ENCODE measurements around the gene C9orf78. TPM values are rescaled to one million over a fixed set of nuclear protein-coding genes. Genes with fewer than 3 reads are reported as not detected.

The C9orf78 gene
- total and polyA plus RNA-seq, 2 donors: 76.8 to 95.0 TPM

DNA sequence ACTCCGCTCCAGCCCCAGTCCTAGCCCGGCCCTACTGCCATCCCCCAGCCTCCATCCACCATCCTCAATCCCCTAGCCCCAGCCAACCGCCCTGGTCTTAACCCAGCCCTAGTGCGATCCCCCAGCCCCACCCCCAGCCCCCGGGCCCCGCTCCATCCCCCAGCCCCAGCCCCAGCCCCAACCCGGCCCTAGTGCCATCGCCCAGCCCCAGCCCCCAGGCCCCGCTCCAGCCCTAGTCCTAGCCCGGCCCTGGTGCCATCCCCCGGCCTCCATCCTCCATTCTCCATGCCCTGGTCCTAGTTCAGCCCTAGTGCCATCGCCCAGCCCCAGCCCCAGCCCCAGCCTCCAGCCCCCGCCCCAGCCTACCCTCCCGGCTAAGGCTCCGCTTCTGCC lies 11.5 kb downstream of the C9orf78 start:
- H3K4me1 ChIP-seq (ENCODE audit: control insufficient read depth in 2 of 2, insufficient read depth in 2 of 2, low read length in 2 of 2): peaks cover 7 to 11% of the 10 kb centered on the region in 2 donors
- H3K36me3 ChIP-seq (ENCODE audit: control insufficient read depth in 2 of 2, insufficient read depth in 2 of 2, low read length in 1 of 2): peaks cover 47 to 55% of the 10 kb centered on the region in 2 donors
- H3K27me3 ChIP-seq (ENCODE audit: control insufficient read depth in 2 of 2, insufficient read depth in 1 of 2, low read length in 1 of 2): no peaks in the 10 kb centered on the region
- H3K4me3 ChIP-seq (ENCODE audit: low read length in 2 of 2): peak overlapping the region; percentile 66 to 96
- H3K9me3 ChIP-seq (ENCODE audit: control insufficient read depth in 2 of 2, insufficient read depth in 1 of 2, low read length in 1 of 2): no peaks in the 10 kb centered on the region
- DNase-seq (ENCODE audit: low read depth in 6 of 9, low spot score in 9 of 9): no peak
- 1% methylated on average over 15 of the region's 15 CpGs for whole genome bisulfite sequencing
- peak overlapping the region; percentile 51 to 80 for H3K27ac ChIP-seq (ENCODE audit: low read depth in 1 of 2, low read length in 1 of 2)

DNA sequence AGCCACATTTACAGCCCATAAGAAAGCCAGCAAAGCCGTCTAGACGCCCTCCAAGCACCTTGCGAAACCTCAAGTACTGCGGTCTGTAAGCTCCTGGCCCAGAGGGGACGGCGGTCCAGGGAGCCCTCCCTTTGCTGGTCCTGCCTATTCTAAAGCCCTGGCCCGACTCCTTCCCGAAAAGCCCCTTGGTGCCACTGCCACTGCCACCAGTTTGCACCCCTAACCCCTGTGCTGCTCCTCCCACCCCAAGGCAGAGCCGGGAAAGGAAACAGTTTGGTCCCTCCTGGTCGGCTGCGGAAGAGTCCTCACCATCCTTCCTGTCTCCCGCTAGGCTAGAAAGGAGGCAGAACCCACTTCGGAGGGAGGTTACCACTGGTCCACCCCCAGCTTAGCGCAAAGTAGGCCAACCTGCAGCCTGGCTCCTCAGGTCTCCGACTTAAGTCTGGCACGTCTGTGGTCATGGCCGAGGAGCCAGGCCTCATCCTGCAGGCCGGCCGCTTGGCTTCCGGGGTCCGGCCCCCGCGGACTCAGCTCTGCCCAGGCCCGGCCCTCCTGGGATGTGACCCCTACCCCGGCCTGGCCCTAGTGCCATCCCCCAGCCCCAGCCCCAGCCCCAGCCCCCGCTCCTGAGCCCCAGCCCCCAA lies 12.1 kb downstream of the C9orf78 start:
- Histone ChIP-seq H3K4me3 (ENCODE audit: low read length in 2 of 2) (peak overlapping the region; percentile 66 to 96), H3K9me3 (ENCODE audit: control insufficient read depth in 2 of 2, insufficient read depth in 1 of 2, low read length in 1 of 2) (no peaks in the 10 kb centered on the region), H3K36me3 (ENCODE audit: control insufficient read depth in 2 of 2, insufficient read depth in 2 of 2, low read length in 1 of 2) (peaks cover 47 to 56% of the 10 kb centered on the region in 2 donors), H3K4me1 (ENCODE audit: control insufficient read depth in 2 of 2, insufficient read depth in 2 of 2, low read length in 2 of 2) (peaks cover 7 to 11% of the 10 kb centered on the region in 2 donors), H3K27ac (ENCODE audit: low read depth in 1 of 2, low read length in 1 of 2) (peak overlapping the region in 1 of 2 donors; percentile 33), H3K27me3 (ENCODE audit: control insufficient read depth in 2 of 2, insufficient read depth in 1 of 2, low read length in 1 of 2) (no peaks in the 10 kb centered on the region)
- 25% methylated on average over 26 of the region's 26 CpGs for WGBS
- DNase-seq (ENCODE audit: low read depth in 6 of 9, low spot score in 9 of 9): peak in 2 of 9 donors; percentile 14 to 35

DNA sequence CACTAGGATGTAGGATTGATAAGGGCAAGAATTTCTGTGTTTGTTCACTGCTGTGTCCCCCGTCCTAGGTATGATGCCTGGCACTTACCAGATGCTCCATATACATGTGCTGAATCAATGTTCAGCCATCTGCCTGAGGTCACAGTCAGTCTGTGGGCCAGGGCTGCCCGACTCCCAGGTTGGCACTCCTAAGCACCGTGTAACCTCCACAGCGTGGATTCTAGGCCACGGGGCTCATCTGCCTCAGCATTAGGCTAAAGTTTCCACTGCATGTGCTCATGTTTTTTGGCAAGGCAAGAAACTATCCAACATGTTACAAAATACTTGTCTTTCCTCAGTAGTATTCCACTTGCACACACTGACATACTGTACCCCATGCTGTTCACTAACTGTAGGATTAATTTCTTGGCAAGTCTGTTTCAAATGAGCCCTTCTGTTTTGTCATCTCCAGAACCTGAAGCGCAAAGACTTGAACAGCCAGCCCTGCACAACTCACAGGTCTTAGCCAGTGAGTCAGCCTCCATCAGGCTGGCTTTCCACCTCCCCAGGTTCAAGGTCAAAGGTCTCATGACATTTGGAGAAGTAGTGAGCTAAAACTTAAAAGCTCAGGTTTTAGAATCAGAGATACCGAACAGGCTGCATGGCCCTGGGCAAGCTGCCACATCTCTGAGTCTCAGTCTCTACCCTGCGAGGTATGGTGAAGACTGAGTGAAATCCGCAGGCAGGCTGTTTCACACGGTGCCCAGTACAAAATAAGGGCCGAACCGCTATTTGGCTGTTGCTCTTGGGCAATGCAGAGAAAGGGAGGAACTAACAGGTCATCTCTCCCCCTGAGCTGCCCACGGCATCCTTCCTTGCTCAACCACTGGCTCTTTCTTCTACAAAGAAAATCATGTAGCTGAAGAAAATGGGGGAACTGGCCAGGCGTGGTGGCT lies 18.3 kb downstream of the C9orf78 start:
- Histone ChIP-seq H3K4me1 (ENCODE audit: control insufficient read depth in 2 of 2, insufficient read depth in 2 of 2, low read length in 2 of 2) (no peaks in the 10 kb centered on the region), H3K36me3 (ENCODE audit: control insufficient read depth in 2 of 2, insufficient read depth in 2 of 2, low read length in 1 of 2) (peaks cover 88 to 90% of the 10 kb centered on the region in 2 donors), H3K4me3 (ENCODE audit: low read length in 2 of 2) (no peak overlapping the region), H3K9me3 (ENCODE audit: control insufficient read depth in 2 of 2, insufficient read depth in 1 of 2, low read length in 1 of 2) (no peaks in the 10 kb centered on the region), H3K27me3 (ENCODE audit: control insufficient read depth in 2 of 2, insufficient read depth in 1 of 2, low read length in 1 of 2) (no peaks in the 10 kb centered on the region), H3K27ac (ENCODE audit: low read depth in 1 of 2, low read length in 1 of 2) (no peak overlapping the region)
- WGBS: 97% methylated on average over 14 of the region's 14 CpGs
- DNase-seq (ENCODE audit: low read depth in 6 of 9, low spot score in 9 of 9): no peak

DNA sequence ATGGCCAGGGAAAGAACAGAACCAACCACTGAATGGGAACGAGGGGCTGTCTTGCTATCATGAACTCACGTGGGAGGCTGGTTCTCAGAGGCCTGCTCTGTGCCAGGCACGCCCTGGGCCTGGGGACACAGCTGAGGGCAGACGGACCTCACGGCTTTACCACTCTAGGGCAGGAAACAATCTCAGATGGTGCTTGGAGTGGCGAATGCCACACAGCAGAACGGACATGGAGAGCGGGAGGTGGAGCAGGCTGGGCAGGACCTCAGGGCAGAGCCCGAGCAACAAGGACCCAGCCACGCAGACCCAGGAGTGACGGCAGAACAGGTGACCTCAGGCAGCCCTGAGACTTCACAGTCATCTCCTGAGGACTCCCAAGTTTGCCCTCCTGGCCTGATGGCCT lies 19.8 kb downstream of the C9orf78 start:
- H3K4me3 ChIP-seq (ENCODE audit: low read length in 2 of 2): no peak overlapping the region
- H3K27ac ChIP-seq (ENCODE audit: low read depth in 1 of 2, low read length in 1 of 2): no peak overlapping the region
- peaks cover 84 to 88% of the 10 kb centered on the region in 2 donors for H3K36me3 ChIP-seq (ENCODE audit: control insufficient read depth in 2 of 2, insufficient read depth in 2 of 2, low read length in 1 of 2)
- no peak for DNase-seq (ENCODE audit: low read depth in 6 of 9, low spot score in 9 of 9)
- 96% methylated on average over 11 of the region's 11 CpGs for WGBS
- no peaks in the 10 kb centered on the region for H3K27me3 ChIP-seq (ENCODE audit: control insufficient read depth in 2 of 2, insufficient read depth in 1 of 2, low read length in 1 of 2)
- no peaks in the 10 kb centered on the region for H3K4me1 ChIP-seq (ENCODE audit: control insufficient read depth in 2 of 2, insufficient read depth in 2 of 2, low read length in 2 of 2)
- H3K9me3 ChIP-seq (ENCODE audit: control insufficient read depth in 2 of 2, insufficient read depth in 1 of 2, low read length in 1 of 2): no peaks in the 10 kb centered on the region

DNA sequence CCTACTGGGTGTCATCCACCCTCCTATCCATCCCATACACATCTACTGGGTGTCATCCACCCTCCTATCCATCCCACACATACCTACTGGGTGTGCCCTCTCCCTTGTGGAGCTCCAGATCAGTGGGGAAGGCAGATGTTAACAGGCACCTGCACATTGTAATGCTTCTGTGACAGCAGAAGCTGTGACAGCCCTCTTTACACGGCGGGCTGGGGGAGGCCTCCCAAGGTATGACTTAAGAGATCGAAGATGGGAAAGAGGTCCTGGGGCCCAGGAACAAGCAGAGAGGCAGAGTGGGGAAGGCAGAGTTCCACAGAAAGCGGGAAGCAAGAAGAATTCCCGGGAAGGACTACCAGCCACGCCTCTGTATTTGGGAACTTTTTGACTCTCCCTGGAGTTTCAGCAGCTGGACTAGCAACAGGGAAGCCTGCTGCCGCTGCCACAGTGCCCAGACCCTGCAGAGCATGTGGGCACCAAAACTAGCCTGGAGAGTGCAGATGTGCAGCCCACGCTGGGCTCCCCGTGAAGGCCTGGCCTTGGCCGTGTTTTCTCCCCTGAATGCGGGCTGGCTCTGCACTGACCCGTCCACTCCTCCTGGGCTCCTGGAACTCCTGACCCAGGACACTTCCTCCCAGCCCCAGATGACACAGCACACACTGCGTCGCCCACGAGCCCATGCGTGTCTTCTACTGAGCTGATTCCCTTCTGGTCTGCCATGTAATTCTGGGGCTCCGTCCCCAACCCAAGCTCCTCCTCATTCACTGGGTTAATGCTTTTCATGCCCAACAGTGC lies 20.4 kb downstream of the C9orf78 start:
- H3K4me1 ChIP-seq (ENCODE audit: control insufficient read depth in 2 of 2, insufficient read depth in 2 of 2, low read length in 2 of 2): no peaks in the 10 kb centered on the region
- H3K27ac ChIP-seq (ENCODE audit: low read depth in 1 of 2, low read length in 1 of 2): no peak overlapping the region
- H3K4me3 ChIP-seq (ENCODE audit: low read length in 2 of 2): no peak overlapping the region
- H3K27me3 ChIP-seq (ENCODE audit: control insufficient read depth in 2 of 2, insufficient read depth in 1 of 2, low read length in 1 of 2): no peaks in the 10 kb centered on the region
- H3K9me3 ChIP-seq (ENCODE audit: control insufficient read depth in 2 of 2, insufficient read depth in 1 of 2, low read length in 1 of 2): no peaks in the 10 kb centered on the region
- H3K36me3 ChIP-seq (ENCODE audit: control insufficient read depth in 2 of 2, insufficient read depth in 2 of 2, low read length in 1 of 2): peaks cover 87 to 91% of the 10 kb centered on the region in 2 donors
- DNase-seq (ENCODE audit: low read depth in 6 of 9, low spot score in 9 of 9): no peak
- 97% methylated on average over 17 of the region's 17 CpGs for WGBS

DNA sequence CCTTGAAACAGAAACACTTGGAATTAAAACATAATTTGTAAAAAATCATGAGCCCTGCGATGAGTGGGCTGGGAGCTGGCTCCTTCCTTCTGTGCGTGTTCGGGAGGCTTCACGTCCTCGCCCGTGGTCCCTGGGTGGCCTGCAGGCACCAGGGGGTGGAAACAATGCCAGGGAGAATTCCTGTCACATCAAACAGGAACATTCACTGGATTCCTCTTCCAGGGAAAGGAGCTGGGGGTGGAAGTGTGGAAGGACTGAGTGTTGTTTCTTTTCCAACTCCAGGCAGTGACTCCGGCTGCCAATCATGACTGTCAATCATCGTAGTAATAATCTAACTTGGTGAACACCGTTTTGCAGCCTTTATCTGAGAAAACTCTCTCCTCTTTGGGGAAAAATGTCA lies 21.4 kb downstream of the C9orf78 start:
- Histone ChIP-seq H3K27ac (ENCODE audit: low read depth in 1 of 2, low read length in 1 of 2) (no peak overlapping the region), H3K4me1 (ENCODE audit: control insufficient read depth in 2 of 2, insufficient read depth in 2 of 2, low read length in 2 of 2) (no peaks in the 10 kb centered on the region), H3K9me3 (ENCODE audit: control insufficient read depth in 2 of 2, insufficient read depth in 1 of 2, low read length in 1 of 2) (no peaks in the 10 kb centered on the region), H3K4me3 (ENCODE audit: low read length in 2 of 2) (no peak overlapping the region), H3K36me3 (ENCODE audit: control insufficient read depth in 2 of 2, insufficient read depth in 2 of 2, low read length in 1 of 2) (peaks cover 88 to 93% of the 10 kb centered on the region in 2 donors), H3K27me3 (ENCODE audit: control insufficient read depth in 2 of 2, insufficient read depth in 1 of 2, low read length in 1 of 2) (no peaks in the 10 kb centered on the region)
- WGBS: 97% methylated on average over 9 of the region's 9 CpGs
- no peak for DNase-seq (ENCODE audit: low read depth in 6 of 9, low spot score in 9 of 9)

DNA sequence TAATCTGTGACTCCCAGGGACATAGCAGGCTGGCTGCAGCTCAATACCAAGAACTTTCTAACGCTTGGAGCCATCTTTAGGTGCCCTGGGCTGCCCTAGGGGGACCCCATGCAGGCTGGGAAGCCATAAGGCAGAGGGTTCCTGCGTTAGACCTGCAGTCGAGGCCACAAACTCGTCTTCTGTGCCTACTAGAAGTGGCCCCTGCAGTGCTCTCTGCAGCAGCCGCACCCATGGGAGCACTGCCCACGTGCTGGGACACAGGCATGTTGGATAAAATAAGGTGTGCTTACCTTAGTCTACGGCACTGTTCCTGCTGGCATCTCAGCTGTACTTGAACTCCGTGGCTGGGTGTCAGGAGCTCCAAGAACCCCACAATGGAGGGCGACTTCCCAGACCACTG lies 22.7 kb downstream of the C9orf78 start:
- no peak overlapping the region for H3K4me3 ChIP-seq (ENCODE audit: low read length in 2 of 2)
- WGBS: 97% methylated on average over 9 of the region's 9 CpGs
- H3K9me3 ChIP-seq (ENCODE audit: control insufficient read depth in 2 of 2, insufficient read depth in 1 of 2, low read length in 1 of 2): no peaks in the 10 kb centered on the region
- no peaks in the 10 kb centered on the region for H3K27me3 ChIP-seq (ENCODE audit: control insufficient read depth in 2 of 2, insufficient read depth in 1 of 2, low read length in 1 of 2)
- no peak overlapping the region for H3K27ac ChIP-seq (ENCODE audit: low read depth in 1 of 2, low read length in 1 of 2)
- H3K4me1 ChIP-seq (ENCODE audit: control insufficient read depth in 2 of 2, insufficient read depth in 2 of 2, low read length in 2 of 2): no peaks in the 10 kb centered on the region
- DNase-seq (ENCODE audit: low read depth in 6 of 9, low spot score in 9 of 9): no peak
- H3K36me3 ChIP-seq (ENCODE audit: control insufficient read depth in 2 of 2, insufficient read depth in 2 of 2, low read length in 1 of 2): peaks cover 78 to 84% of the 10 kb centered on the region in 2 donors

DNA sequence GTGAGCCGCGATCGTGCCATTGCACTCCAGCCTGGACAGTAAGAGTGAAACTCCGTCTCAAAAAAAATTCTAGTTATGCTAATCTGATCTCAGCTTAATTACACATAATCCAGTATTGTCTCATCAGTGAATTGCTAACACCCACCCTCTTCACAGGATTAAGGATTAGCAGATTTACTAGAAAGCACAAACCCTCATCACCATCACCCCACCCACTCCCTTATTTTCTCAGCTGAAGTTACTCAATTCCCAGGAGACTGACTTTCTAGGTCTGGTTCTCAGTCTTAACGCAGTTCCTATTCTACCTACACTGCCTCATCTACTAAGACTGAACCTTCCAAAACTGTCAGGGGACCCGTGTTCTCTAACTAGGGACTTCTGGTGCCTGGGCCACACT lies 23.1 kb downstream of the C9orf78 start:
- no peak overlapping the region for H3K27ac ChIP-seq (ENCODE audit: low read depth in 1 of 2, low read length in 1 of 2)
- H3K4me1 ChIP-seq (ENCODE audit: control insufficient read depth in 2 of 2, insufficient read depth in 2 of 2, low read length in 2 of 2): no peaks in the 10 kb centered on the region
- 98% methylated on average over 6 of the region's 6 CpGs for WGBS
- H3K9me3 ChIP-seq (ENCODE audit: control insufficient read depth in 2 of 2, insufficient read depth in 1 of 2, low read length in 1 of 2): no peaks in the 10 kb centered on the region
- H3K27me3 ChIP-seq (ENCODE audit: control insufficient read depth in 2 of 2, insufficient read depth in 1 of 2, low read length in 1 of 2): no peaks in the 10 kb centered on the region
- DNase-seq (ENCODE audit: low read depth in 6 of 9, low spot score in 9 of 9): no peak
- H3K36me3 ChIP-seq (ENCODE audit: control insufficient read depth in 2 of 2, insufficient read depth in 2 of 2, low read length in 1 of 2): peaks cover 79 to 85% of the 10 kb centered on the region in 2 donors
- no peak overlapping the region for H3K4me3 ChIP-seq (ENCODE audit: low read length in 2 of 2)

Measured in thymus (tissue), 11 donors.